Glutamatergic neuron (in vitro differentiated cells): ENCODE results near the gene KRTAP4-16. TPM values are rescaled to one million over a fixed set of nuclear protein-coding genes. Genes with fewer than 3 reads are reported as not detected.
"Not testable (repeated sequence)": the region's sequence is repeated elsewhere in the genome, so short reads cannot be mapped to it uniquely, and the experiment has no call there.

ENCODE experiments used
- DNase-seq: peaks from one replicate; pipeline ENCODE4 v3.0.0; 2022
- H3K27ac Mint-ChIP-seq: one replicate; pipeline ENCODE4 v1.8.0; 2020; ENCODE audit warnings: mild to moderate bottlenecking, mixed read lengths, inconsistent platforms; ENCODE audit not compliant: unreplicated experiment
- H3K27me3 Mint-ChIP-seq: one replicate; pipeline ENCODE4 v1.8.0; 2020; ENCODE audit warnings: mild to moderate bottlenecking, moderate library complexity, mixed read lengths, inconsistent platforms; ENCODE audit not compliant: unreplicated experiment
- H3K36me3 Mint-ChIP-seq: one replicate; pipeline ENCODE4 v1.8.0; 2020; ENCODE audit warnings: mild to moderate bottlenecking, mixed read lengths, inconsistent platforms; ENCODE audit not compliant: unreplicated experiment
- H3K4me1 Mint-ChIP-seq: one replicate; pipeline ENCODE4 v1.8.0; 2020; ENCODE audit warnings: mild to moderate bottlenecking, low read depth, mixed read lengths, inconsistent platforms; ENCODE audit not compliant: unreplicated experiment
- H3K4me3 Mint-ChIP-seq: one replicate; pipeline ENCODE4 v1.8.0; 2020; ENCODE audit warnings: mild to moderate bottlenecking, mixed read lengths, inconsistent platforms; ENCODE audit not compliant: unreplicated experiment
- H3K9me3 Mint-ChIP-seq: one replicate; pipeline ENCODE4 v1.8.0; 2020; ENCODE audit warnings: mild to moderate bottlenecking, moderate library complexity, mixed read lengths, inconsistent platforms; ENCODE audit not compliant: unreplicated experiment
- total RNA-seq: library from RNA; stranded (reverse); fragmentation: NEBNext Ultra II Directional; extraction: Animal tissue kit (Norgen Biotek cat#: 25700); gene quantifications from one replicate; pipeline ENCODE4 v1.2.1, GENCODE V29; 2021; ENCODE audit not compliant: unreplicated experiment
- TF ChIP-seq, protein P1 (sequence below): fragments of 200-600 bp; sonication (generic); IDR thresholded peaks from one replicate; pipeline ENCODE4 v1.5.0; 2021; ENCODE audit not compliant: partially characterized antibody, unreplicated experiment

The KRTAP4-16 gene
- total RNA-seq, 1 donor from 2014 or later, result not detected

DNA sequence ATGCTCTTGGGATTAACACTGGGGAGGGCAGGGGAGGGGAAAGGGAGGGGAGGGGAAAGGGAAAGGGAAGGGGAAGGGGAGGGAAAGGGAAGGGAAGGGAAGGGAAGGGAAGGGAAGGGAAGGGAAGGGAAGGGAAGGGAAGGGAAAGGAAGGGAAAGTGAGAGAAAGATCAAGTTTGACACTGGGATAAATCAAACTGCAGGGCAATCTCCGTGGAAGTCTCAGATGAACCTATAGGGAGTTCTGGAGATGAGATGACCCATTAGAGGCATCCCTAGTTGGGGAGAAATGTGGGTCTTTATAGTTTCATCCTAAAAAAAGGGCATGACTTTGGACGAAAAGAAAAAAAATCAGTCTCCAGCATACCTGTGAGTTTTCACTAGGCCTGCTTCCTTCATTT is 19.7 kb upstream of the KRTAP4-16 start:
- TF ChIP-seq, protein P1, sequence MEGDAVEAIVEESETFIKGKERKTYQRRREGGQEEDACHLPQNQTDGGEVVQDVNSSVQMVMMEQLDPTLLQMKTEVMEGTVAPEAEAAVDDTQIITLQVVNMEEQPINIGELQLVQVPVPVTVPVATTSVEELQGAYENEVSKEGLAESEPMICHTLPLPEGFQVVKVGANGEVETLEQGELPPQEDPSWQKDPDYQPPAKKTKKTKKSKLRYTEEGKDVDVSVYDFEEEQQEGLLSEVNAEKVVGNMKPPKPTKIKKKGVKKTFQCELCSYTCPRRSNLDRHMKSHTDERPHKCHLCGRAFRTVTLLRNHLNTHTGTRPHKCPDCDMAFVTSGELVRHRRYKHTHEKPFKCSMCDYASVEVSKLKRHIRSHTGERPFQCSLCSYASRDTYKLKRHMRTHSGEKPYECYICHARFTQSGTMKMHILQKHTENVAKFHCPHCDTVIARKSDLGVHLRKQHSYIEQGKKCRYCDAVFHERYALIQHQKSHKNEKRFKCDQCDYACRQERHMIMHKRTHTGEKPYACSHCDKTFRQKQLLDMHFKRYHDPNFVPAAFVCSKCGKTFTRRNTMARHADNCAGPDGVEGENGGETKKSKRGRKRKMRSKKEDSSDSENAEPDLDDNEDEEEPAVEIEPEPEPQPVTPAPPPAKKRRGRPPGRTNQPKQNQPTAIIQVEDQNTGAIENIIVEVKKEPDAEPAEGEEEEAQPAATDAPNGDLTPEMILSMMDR, result no peak
- Mint-ChIP-seq H3K27me3 (peaks cover 6% of the 10 kb centered on the region), H3K4me1 (no peaks in the 10 kb centered on the region), H3K27ac (no peak overlapping the region), H3K36me3 (peaks cover 23% of the 10 kb centered on the region), H3K4me3 (no peak overlapping the region), H3K9me3 (peaks cover 17% of the 10 kb centered on the region)
- DNase-seq, result no peak

DNA sequence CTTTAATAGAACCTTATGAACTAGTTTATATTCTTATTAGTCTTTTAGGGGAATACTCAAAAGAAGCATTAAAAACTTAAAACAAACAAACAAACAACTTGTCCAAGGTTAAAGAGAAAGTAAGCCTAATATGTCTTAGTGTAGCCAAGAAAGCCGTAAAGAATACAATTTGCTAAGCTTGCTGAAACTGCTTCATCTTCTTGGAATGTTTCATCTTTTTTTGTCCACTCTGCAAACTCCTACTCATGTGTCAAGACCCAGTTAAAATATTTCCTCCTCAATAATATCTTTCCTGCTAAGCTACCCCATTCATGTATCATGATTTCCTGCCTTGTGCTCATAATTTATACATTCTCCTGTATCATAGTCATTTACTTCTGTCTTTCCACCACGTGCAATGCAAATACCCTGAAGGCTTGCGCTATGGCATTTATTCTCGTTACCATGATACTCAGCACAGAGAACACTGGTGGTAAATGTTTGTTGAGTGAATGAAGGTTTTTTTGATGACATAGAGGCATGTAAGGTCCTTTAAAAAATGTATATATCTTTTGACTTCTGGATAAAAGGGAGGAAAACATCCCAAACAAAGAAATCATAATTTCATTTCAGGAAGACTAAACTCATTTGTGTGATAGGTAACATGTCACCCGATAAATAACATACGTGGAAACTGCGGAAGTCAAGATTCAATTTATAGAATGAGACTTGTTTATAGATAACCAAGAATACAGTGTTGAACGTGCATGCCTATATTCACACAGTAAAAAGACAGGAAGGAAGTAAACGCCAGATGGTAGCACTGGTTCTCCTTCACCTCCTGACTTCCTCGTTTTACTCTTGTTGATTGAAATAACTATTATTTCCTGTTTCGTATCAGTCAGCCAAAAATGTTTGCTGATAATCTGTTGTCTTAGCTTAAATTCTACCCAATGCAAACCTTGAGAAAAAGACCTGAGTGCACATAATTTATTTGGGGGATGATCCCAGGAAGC is 18.0 kb upstream of the KRTAP4-16 start:
- H3K27me3 Mint-ChIP-seq, H3K27ac Mint-ChIP-seq, DNase-seq, H3K4me3 Mint-ChIP-seq, H3K4me1 Mint-ChIP-seq: not testable (repeated sequence)
- Mint-ChIP-seq H3K9me3 (peaks cover 17% of the 10 kb centered on the region), H3K36me3 (peaks cover 23% of the 10 kb centered on the region)

DNA sequence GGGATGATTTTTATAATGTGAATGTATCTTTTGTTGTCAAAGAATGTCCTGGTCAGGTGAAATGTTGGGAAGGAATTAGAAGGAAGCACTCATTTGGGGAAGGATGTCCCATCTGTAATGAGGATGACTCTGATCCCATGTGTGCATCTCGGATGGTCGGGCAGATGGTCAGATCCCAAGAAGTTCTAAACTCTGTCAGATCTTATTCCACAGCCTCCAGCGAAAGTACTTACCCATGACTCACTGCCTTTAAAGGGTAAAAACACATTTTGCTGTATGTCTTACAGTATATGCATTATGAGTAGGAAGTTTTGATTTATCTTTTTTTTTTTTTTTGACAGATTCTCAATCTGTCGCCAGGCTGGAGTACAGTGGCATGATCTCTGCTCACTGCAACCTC is 16.7 kb upstream of the KRTAP4-16 start:
- TF ChIP-seq, protein P1, result no peak
- DNase-seq, result no peak
- H3K9me3 Mint-ChIP-seq, result peaks cover 11% of the 10 kb centered on the region
- H3K36me3 Mint-ChIP-seq, result peaks cover 19% of the 10 kb centered on the region
- no peaks in the 10 kb centered on the region for H3K4me1 Mint-ChIP-seq
- no peak overlapping the region for H3K4me3 Mint-ChIP-seq
- H3K27ac Mint-ChIP-seq, result no peak overlapping the region
- peaks cover 6% of the 10 kb centered on the region for H3K27me3 Mint-ChIP-seq

DNA sequence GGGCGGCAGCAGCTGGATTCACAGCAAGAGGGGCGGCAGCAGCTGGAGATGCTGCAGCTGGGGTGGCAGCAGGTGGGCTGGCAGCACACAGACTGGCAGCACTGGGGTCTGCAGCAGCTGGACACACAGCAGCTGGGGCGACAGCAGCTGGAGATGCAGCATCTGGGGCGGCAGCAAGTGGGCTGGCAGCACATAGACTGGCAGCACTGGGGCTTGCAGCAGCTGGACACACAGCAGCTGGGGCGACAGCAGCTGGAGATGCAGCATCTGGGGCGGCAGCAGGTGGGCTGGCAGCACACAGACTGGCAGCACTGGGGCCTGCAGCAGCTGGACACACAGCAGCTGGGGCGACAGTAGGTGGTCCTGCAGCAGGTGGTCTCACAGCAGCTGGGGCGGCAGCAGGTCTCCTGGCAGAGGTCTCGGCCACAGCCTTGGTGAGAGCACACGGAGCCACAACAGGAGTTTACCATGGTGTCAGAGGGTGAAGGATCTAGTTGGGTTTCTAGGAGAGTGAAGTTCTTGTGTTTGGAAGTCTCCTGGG is 15.9 kb upstream of the KRTAP4-16 start, which contains the start of gene KRTAP4-11:
Gene KRTAP4-11 (minus strand): TSS at position 528 of the 541 bp plus-strand sequence. CDS start 58 bp downstream, at position 470.
- peak; percentile 16 for DNase-seq
- H3K27ac Mint-ChIP-seq, H3K4me3 Mint-ChIP-seq, H3K9me3 Mint-ChIP-seq, H3K27me3 Mint-ChIP-seq, H3K4me1 Mint-ChIP-seq: not testable (repeated sequence)
- H3K36me3 Mint-ChIP-seq, result peaks cover 13% of the 10 kb centered on the region

DNA sequence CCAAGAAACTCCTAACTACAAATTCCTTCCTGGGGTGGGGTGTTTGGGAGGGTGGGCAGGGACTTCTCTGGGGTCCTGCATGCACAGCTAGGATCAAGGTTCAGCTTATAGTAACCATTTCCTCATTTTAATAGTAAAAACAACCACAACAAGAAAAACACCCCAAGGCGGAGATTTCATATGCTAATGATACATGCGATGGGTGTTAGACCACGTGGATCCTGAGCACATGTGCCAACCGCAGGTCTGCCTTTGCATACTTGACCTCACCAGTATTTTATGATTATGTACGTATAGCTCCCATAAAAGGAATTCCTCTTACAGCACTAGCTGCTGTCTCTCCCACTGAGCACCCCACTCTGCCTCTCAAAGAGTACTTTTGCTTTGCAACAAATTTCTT is 14.3 kb upstream of the KRTAP4-16 start:
- no peaks in the 10 kb centered on the region for H3K4me1 Mint-ChIP-seq
- H3K27me3 Mint-ChIP-seq, result peaks cover 3% of the 10 kb centered on the region
- no peak overlapping the region for H3K4me3 Mint-ChIP-seq
- DNase-seq, result no peak
- H3K27ac Mint-ChIP-seq, result no peak overlapping the region
- TF ChIP-seq, protein P1, result no peak
- H3K9me3 Mint-ChIP-seq, result peaks cover 7% of the 10 kb centered on the region
- H3K36me3 Mint-ChIP-seq, result peaks cover 12% of the 10 kb centered on the region
